ENCODE measurements around the gene MSMO1.
"Not testable (repeated sequence)": the region's sequence is repeated elsewhere in the genome, so short reads cannot be mapped to it uniquely, and the experiment has no call there.

MSMO1 gene

GRCh38 chr4:165327211-165328100 is at the start of gene MSMO1:
Gene MSMO1 (plus strand): TSS chr4:165327669. CDS start chr4:165333371, 5,702 bp downstream.
- peak within 1 kb of the TSS; percentile 98 for H3K4me3 ChIP-seq (ENCODE audit: low read depth, low read length)

GRCh38 chr4:165279531-165279930 is 47.9 kb upstream of the MSMO1 start:
- not testable (repeated sequence) for H3K4me3 ChIP-seq (ENCODE audit: low read depth, low read length)

- H3K4me3 ChIP-seq (ENCODE audit: low read depth, low read length): not testable (repeated sequence)
Observed at GRCh38 chr4:165284697-165285096, 42.8 kb upstream of the MSMO1 start.

- not testable (repeated sequence) for H3K4me3 ChIP-seq (ENCODE audit: low read depth, low read length)
Observed at GRCh38 chr4:165286619-165287340, 40.7 kb upstream of the MSMO1 start.

- H3K4me3 ChIP-seq (ENCODE audit: low read depth, low read length): no peak overlapping the region
Observed at GRCh38 chr4:165288226-165288625, 39.2 kb upstream of the MSMO1 start.

GRCh38 chr4:165288639-165289422 is 38.6 kb upstream of the MSMO1 start:
- no peak overlapping the region for H3K4me3 ChIP-seq (ENCODE audit: low read depth, low read length)

GRCh38 chr4:165289423-165289785 is 38.1 kb upstream of the MSMO1 start:
- H3K4me3 ChIP-seq (ENCODE audit: low read depth, low read length): no peak overlapping the region

- H3K4me3 ChIP-seq (ENCODE audit: low read depth, low read length): no peak overlapping the region
Observed at GRCh38 chr4:165293061-165293460, 34.4 kb upstream of the MSMO1 start.

GRCh38 chr4:165293927-165294649 is 33.4 kb upstream of the MSMO1 start:
- no peak overlapping the region for H3K4me3 ChIP-seq (ENCODE audit: low read depth, low read length)

- H3K4me3 ChIP-seq (ENCODE audit: low read depth, low read length): no peak overlapping the region
Observed at GRCh38 chr4:165294907-165295306, 32.6 kb upstream of the MSMO1 start.

- no peak overlapping the region for H3K4me3 ChIP-seq (ENCODE audit: low read depth, low read length)
Observed at GRCh38 chr4:165297626-165298025, 29.8 kb upstream of the MSMO1 start.

GRCh38 chr4:165299399-165300060 is 27.9 kb upstream of the MSMO1 start:
- no peak overlapping the region for H3K4me3 ChIP-seq (ENCODE audit: low read depth, low read length)

GRCh38 chr4:165301833-165302232 is 25.6 kb upstream of the MSMO1 start:
- H3K4me3 ChIP-seq (ENCODE audit: low read depth, low read length): no peak overlapping the region

GRCh38 chr4:165302658-165303057 is 24.8 kb upstream of the MSMO1 start:
- no peak overlapping the region for H3K4me3 ChIP-seq (ENCODE audit: low read depth, low read length)

- H3K4me3 ChIP-seq (ENCODE audit: low read depth, low read length): no peak overlapping the region
Observed at GRCh38 chr4:165308166-165308565, 19.3 kb upstream of the MSMO1 start.

GRCh38 chr4:165308606-165309005 is 18.9 kb upstream of the MSMO1 start:
- no peak overlapping the region for H3K4me3 ChIP-seq (ENCODE audit: low read depth, low read length)

GRCh38 chr4:165309456-165309855 is 18.0 kb upstream of the MSMO1 start:
- no peak overlapping the region for H3K4me3 ChIP-seq (ENCODE audit: low read depth, low read length)

GRCh38 chr4:165312506-165312905 is 15.0 kb upstream of the MSMO1 start:
- no peak overlapping the region for H3K4me3 ChIP-seq (ENCODE audit: low read depth, low read length)

GRCh38 chr4:165319030-165319429 is 8.4 kb upstream of the MSMO1 start:
- no peak overlapping the region for H3K4me3 ChIP-seq (ENCODE audit: low read depth, low read length)

GRCh38 chr4:165319509-165319908 is 8.0 kb upstream of the MSMO1 start:
- no peak overlapping the region for H3K4me3 ChIP-seq (ENCODE audit: low read depth, low read length)
